Astrocyte (in vitro differentiated cells and primary cell): ENCODE results near the gene GMFB.

Source experiments
- EZH2 ChIP-seq: IDR thresholded peaks from 2 replicates; pipeline ENCODE4 v1.6.1; 2012; ENCODE audit warnings: mild to moderate bottlenecking, low read length, inconsistent platforms; ENCODE audit not compliant: insufficient read depth
- TF ChIP-seq, protein P1 (sequence below): IDR thresholded peaks from 2 replicates; pipeline ENCODE4 v1.5.1; 2011; ENCODE audit warnings: low read depth, mild to moderate bottlenecking, inconsistent platforms, low read length, moderate library complexity; ENCODE audit not compliant: insufficient read depth

DNA sequence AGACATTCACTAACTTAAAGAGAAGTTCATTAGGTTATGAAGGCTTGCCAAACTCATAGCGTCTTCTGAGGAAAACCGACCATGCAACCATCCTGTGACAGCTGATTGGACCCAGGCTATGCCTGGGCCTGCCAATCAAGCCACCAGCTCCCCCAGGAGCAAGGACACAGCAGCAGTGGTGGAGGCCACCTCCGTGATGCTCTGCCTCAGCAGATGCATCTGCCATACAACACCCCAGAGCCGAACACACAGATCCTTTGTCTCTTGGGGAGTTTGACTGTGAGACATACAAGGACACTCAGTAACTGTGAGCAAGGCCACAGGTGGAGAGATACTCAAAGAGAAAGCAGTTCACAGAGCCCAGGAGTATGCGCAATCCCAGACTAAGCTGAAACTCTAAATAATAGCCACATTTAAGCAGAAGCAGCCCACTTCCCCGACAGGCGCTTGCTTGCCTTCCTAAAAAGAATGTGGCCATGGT lies 37.6 kb downstream of the GMFB start:
- TF ChIP-seq, protein P1, sequence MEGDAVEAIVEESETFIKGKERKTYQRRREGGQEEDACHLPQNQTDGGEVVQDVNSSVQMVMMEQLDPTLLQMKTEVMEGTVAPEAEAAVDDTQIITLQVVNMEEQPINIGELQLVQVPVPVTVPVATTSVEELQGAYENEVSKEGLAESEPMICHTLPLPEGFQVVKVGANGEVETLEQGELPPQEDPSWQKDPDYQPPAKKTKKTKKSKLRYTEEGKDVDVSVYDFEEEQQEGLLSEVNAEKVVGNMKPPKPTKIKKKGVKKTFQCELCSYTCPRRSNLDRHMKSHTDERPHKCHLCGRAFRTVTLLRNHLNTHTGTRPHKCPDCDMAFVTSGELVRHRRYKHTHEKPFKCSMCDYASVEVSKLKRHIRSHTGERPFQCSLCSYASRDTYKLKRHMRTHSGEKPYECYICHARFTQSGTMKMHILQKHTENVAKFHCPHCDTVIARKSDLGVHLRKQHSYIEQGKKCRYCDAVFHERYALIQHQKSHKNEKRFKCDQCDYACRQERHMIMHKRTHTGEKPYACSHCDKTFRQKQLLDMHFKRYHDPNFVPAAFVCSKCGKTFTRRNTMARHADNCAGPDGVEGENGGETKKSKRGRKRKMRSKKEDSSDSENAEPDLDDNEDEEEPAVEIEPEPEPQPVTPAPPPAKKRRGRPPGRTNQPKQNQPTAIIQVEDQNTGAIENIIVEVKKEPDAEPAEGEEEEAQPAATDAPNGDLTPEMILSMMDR, result no peak
- no peak for TF ChIP-seq EZH2
